ENCODE measurements around the gene VWC2L. TPM values are rescaled to one million over a fixed set of nuclear protein-coding genes. Genes with fewer than 3 reads are reported as not detected.

Gene VWC2L
- total RNA-seq, 2 donors from 2014 or later = 0.27 TPM; not detected in 1

DNA sequence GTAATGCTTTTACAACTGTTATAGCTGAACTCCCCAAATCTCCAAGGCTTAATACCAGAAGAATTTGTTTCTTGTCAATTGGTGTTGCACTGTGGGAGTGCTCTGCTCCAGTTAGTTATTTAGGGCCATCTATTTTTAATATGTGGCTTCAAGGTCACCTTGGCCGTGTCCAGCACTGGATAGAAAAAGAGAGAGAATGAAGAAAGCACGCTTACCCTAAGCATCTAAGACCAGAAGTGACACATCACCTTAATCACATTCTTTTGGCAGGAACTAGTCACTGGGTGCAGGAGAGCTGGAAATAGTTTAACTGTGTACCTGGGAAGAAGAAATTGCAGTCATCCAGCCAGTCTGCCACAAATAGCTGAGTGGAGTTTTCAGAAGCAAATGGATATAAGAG lies 78.8 kb downstream of the VWC2L start:
- no peaks in the 10 kb centered on the region for H3K9me3 ChIP-seq
- DNase-seq (ENCODE audit: low spot score) = no peak
- TF ChIP-seq, protein P1, sequence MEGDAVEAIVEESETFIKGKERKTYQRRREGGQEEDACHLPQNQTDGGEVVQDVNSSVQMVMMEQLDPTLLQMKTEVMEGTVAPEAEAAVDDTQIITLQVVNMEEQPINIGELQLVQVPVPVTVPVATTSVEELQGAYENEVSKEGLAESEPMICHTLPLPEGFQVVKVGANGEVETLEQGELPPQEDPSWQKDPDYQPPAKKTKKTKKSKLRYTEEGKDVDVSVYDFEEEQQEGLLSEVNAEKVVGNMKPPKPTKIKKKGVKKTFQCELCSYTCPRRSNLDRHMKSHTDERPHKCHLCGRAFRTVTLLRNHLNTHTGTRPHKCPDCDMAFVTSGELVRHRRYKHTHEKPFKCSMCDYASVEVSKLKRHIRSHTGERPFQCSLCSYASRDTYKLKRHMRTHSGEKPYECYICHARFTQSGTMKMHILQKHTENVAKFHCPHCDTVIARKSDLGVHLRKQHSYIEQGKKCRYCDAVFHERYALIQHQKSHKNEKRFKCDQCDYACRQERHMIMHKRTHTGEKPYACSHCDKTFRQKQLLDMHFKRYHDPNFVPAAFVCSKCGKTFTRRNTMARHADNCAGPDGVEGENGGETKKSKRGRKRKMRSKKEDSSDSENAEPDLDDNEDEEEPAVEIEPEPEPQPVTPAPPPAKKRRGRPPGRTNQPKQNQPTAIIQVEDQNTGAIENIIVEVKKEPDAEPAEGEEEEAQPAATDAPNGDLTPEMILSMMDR (IDR thresholded peaks at IDR 0.05) = no peak
- no peak overlapping the region for H3K4me3 ChIP-seq
- ATAC-seq (ENCODE audit: insufficient number of reproducible peaks, low FRiP score, low read depth) = no peak
- no peak overlapping the region for H3K27ac ChIP-seq
- peaks cover 3 to 8% of the 10 kb centered on the region in 2 donors for H3K4me1 ChIP-seq (ENCODE audit: control insufficient read depth in 1 of 2, low read depth in 2 of 2)
- no peaks in the 10 kb centered on the region for H3K36me3 ChIP-seq
- H3K27me3 ChIP-seq (replicated peaks; ENCODE audit: insufficient read depth) = no peaks in the 10 kb centered on the region

GRCh38 chr2:214492152-214492551 lies 81.3 kb downstream of the VWC2L start:
- TF ChIP-seq, protein P1 (IDR thresholded peaks at IDR 0.05) = no peak
- Histone ChIP-seq H3K36me3 (no peaks in the 10 kb centered on the region), H3K27me3 (replicated peaks; ENCODE audit: insufficient read depth) (no peaks in the 10 kb centered on the region), H3K4me3 (no peak overlapping the region), H3K9me3 (no peaks in the 10 kb centered on the region), H3K4me1 (ENCODE audit: control insufficient read depth in 1 of 2, low read depth in 2 of 2) (peaks cover 3 to 14% of the 10 kb centered on the region in 2 donors), H3K27ac (no peak overlapping the region)
- no peak for ATAC-seq (ENCODE audit: insufficient number of reproducible peaks, low FRiP score, low read depth)
- DNase-seq (ENCODE audit: low spot score) = no peak

- Histone ChIP-seq H3K36me3 (no peaks in the 10 kb centered on the region), H3K27me3 (replicated peaks; ENCODE audit: insufficient read depth) (no peaks in the 10 kb centered on the region), H3K9me3 (no peaks in the 10 kb centered on the region), H3K4me1 (ENCODE audit: control insufficient read depth in 1 of 2, low read depth in 2 of 2) (peaks cover 3 to 18% of the 10 kb centered on the region in 2 donors), H3K27ac (no peak overlapping the region), H3K4me3 (no peak overlapping the region)
- DNase-seq (ENCODE audit: low spot score) (no peak), ATAC-seq (ENCODE audit: insufficient number of reproducible peaks, low FRiP score, low read depth) (no peak)
- TF ChIP-seq, protein P1 (IDR thresholded peaks at IDR 0.05) = no peak
These were observed 81.8 kb downstream of the VWC2L start for GRCh38 chr2:214492608-214493007.

DNA sequence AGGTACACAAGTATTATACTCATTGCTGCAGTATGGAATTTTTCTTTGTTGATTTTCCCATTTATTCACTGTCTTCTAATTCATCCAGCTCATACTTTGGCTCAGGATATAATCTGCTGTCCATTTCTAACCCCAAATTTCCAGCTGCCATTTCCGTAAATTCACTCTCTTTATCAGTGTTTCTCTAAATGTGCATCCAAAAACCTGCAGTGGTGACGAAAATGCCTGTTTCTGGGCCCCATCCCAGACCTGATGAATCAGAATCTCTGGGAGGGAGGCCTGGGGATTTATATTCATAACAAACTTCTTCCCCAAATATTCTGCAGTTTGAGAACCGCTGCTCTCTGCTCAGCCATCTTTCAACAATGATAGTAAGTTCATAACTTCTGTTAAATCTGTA lies 86.6 kb downstream of the VWC2L start:
- Histone ChIP-seq H3K9me3 (no peaks in the 10 kb centered on the region), H3K4me3 (no peak overlapping the region), H3K27me3 (replicated peaks; ENCODE audit: insufficient read depth) (no peaks in the 10 kb centered on the region), H3K4me1 (ENCODE audit: control insufficient read depth in 1 of 2, low read depth in 2 of 2) (peaks cover 0 to 20% of the 10 kb centered on the region in 2 donors), H3K27ac (peak overlapping the region in 1 of 2 donors; percentile 46), H3K36me3 (no peaks in the 10 kb centered on the region)
- DNase-seq (ENCODE audit: low spot score) = no peak
- TF ChIP-seq, protein P1 (IDR thresholded peaks at IDR 0.05) = no peak
- no peak for ATAC-seq (ENCODE audit: insufficient number of reproducible peaks, low FRiP score, low read depth)

DNA sequence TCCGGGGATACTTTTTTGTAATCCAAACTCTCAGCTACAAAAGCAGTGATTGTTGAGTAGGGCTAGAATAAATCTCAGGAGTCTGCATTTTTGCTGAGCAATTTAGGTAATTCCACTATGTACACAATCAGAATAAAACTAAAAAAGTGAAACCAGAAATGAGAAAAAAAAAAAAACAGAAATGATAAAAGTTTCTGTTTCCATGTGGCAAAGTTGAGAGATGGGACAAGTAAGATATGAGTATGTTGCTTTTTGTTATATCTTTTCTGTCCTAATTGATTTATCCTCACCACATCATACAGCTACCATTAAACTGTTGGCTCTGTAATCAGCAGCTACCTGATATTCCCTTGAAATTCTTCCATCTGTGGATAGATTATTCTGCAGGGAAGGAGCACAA lies 92.7 kb downstream of the VWC2L start:
- no peak overlapping the region for H3K27ac ChIP-seq
- DNase-seq (ENCODE audit: low spot score) = no peak
- no peak for ATAC-seq (ENCODE audit: insufficient number of reproducible peaks, low FRiP score, low read depth)
- H3K4me3 ChIP-seq = no peak overlapping the region
- no peaks in the 10 kb centered on the region for H3K27me3 ChIP-seq (replicated peaks; ENCODE audit: insufficient read depth)
- no peaks in the 10 kb centered on the region for H3K4me1 ChIP-seq (ENCODE audit: control insufficient read depth in 1 of 2, low read depth in 2 of 2)
- TF ChIP-seq, protein P1 (IDR thresholded peaks at IDR 0.05) = no peak
- H3K36me3 ChIP-seq = no peaks in the 10 kb centered on the region
- H3K9me3 ChIP-seq = no peaks in the 10 kb centered on the region
